GM18868 (cell line): Measurements from ENCODE around the gene CCNB2.
"Not testable (repeated sequence)": the region's sequence is repeated elsewhere in the genome, so short reads cannot be mapped to it uniquely, and the experiment has no call there.

Experiments used
- ATAC-seq: cut with Tn5 transposase; IDR thresholded peaks from one replicate; pipeline ENCODE4 v1.9.1; 2021; ENCODE audit warnings: mild to moderate bottlenecking, moderate library complexity; ENCODE audit not compliant: unreplicated experiment

CCNB2 gene

GRCh38 chr15:59104912-59105732 lies at the start of gene CCNB2:
Gene CCNB2, plus strand, starts transcription at chr15:59105146. Its CDS starts 123 bp downstream, at chr15:59105269.
- ATAC-seq = peak; percentile 99

- no peak for ATAC-seq
Measured at GRCh38 chr15:59059076-59059597, 45.8 kb upstream of the CCNB2 start.

- ATAC-seq = no peak
Measured at GRCh38 chr15:59060348-59060747, 44.6 kb upstream of the CCNB2 start.

GRCh38 chr15:59063042-59063441 lies 41.9 kb upstream of the CCNB2 start:
- no peak for ATAC-seq

- no peak for ATAC-seq
Measured at GRCh38 chr15:59069430-59069829, 35.5 kb upstream of the CCNB2 start.

- no peak for ATAC-seq
Measured at GRCh38 chr15:59074607-59075006, 30.3 kb upstream of the CCNB2 start.

DNA sequence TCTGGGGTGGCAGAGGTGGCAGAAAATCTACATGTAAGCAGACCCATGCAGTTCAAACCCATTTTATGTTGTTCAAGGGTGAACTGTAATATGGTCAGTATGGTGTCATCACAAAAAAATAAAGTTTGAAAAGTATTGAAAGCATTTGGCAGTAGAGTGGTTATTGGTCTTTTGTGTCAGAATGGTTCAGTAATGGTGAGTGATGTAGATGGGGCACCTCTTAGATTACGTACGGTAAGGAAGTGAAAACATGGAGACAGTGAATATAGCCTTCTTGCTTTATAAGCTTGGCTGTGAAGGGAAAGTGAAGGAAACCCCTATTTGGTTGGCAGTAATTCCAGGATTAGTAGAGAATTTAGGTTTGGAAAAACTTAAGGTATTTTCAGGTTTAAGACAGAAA lies 17.2 kb upstream of the CCNB2 start:
- ATAC-seq = no peak

GRCh38 chr15:59094077-59094476 lies 10.9 kb upstream of the CCNB2 start:
- ATAC-seq = no peak

DNA sequence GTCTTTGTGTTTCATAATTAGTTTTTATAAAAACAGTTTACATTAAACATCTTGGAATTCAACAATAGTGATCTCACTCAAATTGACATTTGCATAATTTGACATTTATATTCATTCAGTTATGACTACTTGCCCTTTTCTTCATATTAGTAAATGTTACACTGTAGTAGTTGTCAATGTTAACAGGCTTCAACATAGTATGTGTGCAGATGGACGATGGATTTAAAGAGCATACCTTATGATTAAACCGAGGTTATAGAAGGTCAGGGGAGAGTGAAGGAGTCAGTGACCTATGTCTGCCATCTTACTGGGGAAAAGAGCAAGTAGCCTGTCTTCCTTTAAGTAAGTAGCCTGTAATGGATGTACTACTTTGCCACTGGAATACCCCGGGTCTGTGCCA lies 8.5 kb upstream of the CCNB2 start:
- no peak for ATAC-seq

GRCh38 chr15:59099162-59099685 lies 5.7 kb upstream of the CCNB2 start:
- no peak for ATAC-seq

- ATAC-seq = no peak
Measured at GRCh38 chr15:59104602-59104911, 389 bp upstream of the CCNB2 start.

DNA sequence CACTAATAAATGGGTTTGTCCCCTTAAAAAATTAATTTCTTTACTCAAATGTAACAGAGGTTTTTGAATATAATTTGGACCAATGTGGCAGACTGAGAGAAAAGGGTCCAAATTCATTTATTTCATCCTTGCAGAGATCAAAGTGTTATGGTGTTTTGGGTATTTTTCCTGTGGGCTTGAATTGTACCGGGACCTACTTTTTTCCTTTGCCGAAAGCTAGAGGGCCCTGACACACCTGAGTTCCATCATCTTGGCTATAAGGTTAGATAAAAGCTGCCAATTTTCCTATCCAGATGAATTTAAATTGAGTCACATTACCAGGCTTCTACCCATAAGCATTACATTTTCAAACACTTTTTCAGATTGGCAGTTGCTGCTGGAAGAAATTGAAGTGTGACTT lies 908 bp downstream of the CCNB2 start:
- no peak for ATAC-seq

DNA sequence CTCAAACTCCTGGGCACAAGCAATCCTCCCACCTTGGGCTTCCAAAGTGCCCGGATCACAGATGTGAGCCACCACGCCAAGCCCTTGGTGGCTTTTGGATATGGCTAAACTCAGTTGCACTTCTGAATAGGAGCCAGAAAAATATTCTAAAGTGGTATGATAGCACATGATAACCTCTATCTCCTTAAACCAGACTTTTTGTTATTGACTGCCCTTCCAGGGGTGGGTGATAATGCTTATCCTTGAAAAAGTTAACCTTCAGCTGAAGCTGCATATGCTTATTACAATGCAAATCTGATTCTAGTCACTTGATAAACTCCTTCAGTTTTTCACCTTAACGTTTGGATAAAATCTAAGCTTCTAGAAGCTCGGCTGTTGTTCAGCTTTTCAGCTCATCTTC lies 6.3 kb downstream of the CCNB2 start:
- ATAC-seq = no peak

DNA sequence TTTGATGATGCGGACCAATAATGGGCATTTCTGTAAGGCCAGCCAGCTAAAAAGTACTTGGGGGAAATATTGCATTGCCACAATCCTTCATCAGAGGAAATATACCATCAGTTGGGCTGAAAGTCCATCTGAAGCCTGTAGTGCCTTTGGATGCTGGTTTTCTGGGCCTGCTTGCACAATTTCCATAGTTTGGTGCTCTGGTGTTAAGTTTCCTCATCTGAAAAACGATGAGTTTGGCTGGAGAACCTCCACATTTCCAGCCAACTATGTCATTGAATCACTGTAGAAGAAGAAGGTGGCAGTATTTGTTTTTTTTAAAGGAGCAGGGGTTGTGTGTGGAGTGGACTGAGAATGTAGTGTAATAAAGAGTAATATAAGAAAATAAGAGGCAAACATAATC lies 10.1 kb downstream of the CCNB2 start:
- ATAC-seq = no peak

- no peak for ATAC-seq
Measured at GRCh38 chr15:59116141-59116540, 11.2 kb downstream of the CCNB2 start.

DNA sequence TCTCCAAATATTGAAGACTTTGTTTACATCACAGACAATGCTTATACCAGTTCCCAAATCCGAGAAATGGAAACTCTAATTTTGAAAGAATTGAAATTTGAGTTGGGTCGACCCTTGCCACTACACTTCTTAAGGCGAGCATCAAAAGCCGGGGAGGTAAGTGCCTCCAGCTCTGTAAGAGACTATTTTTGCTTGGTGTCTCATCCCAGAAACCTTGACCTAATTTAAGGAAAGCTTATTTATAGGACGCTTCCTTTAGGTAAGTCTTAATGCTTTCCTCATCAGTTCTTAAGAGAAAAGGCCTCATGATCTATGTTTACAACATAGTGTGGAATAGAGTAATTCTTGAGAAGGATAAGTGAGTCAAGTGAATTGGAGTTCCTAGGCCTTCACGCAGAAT lies 11.8 kb downstream of the CCNB2 start:
- no peak for ATAC-seq

GRCh38 chr15:59119625-59120024 lies 14.7 kb downstream of the CCNB2 start:
- ATAC-seq = no peak

GRCh38 chr15:59120937-59121336 lies 16.0 kb downstream of the CCNB2 start:
- ATAC-seq = no peak

DNA sequence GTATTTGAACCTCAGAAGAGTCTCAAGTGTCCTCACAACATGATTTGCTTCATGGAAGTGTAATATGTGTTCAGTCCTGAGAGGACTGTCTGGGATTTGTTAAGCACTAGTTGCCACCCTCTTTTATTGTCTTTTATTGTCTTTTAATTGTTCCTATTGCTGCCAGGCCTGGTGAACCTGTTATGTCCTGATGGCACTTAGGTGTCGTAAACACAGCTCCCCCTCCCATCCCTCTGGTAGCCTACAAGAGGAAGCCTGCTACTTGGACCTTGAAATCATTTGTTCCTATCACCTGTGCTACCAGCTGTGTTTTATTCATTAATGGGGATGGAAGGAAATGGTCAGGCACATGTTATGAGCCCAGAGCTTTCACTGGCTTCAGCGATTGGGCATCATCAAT lies 19.3 kb downstream of the CCNB2 start:
- ATAC-seq = no peak

GRCh38 chr15:59125683-59126082 lies 20.7 kb downstream of the CCNB2 start:
- not testable (repeated sequence) for ATAC-seq

GRCh38 chr15:59127255-59127654 lies 22.3 kb downstream of the CCNB2 start:
- ATAC-seq = not testable (repeated sequence)

GRCh38 chr15:59131456-59131855 lies 26.5 kb downstream of the CCNB2 start:
- ATAC-seq = no peak
